Muscle of leg (tissue), 11 donors: ENCODE measurements around the gene HSPA14. TPM values are rescaled to one million over a fixed set of nuclear protein-coding genes. Genes with fewer than 3 reads are reported as not detected.
A peak's percentile ranks its signal among the peaks of the same experiment; 100 is the strongest.
"Not testable (repeated sequence)": the region's sequence is repeated elsewhere in the genome, so short reads cannot be mapped to it uniquely, and the experiment has no call there.

Source experiments
- DNase-seq: peaks from one replicate; pipeline ENCODE4 v3.0.0; 2013
- H3K27ac ChIP-seq: one replicate; pipeline ENCODE4 v1.5.1; 2013; ENCODE audit warnings: mild to moderate bottlenecking, low read length, control low read depth
- H3K27me3 ChIP-seq: one replicate; pipeline ENCODE4 v1.6.1; 2013; ENCODE audit warnings: low read length; ENCODE audit not compliant: control insufficient read depth, insufficient read depth
- H3K36me3 ChIP-seq: one replicate; pipeline ENCODE4 v1.6.1; 2013; ENCODE audit warnings: low read length; ENCODE audit not compliant: control insufficient read depth, insufficient read depth
- H3K4me1 ChIP-seq: one replicate; pipeline ENCODE4 v1.6.1; 2013; ENCODE audit warnings: low read length; ENCODE audit not compliant: control insufficient read depth, insufficient read depth
- H3K4me3 ChIP-seq: one replicate; pipeline ENCODE4 v1.5.1; 2013; ENCODE audit warnings: low read length, control low read depth
- H3K9me3 ChIP-seq: replicated peaks from 2 replicates; pipeline ENCODE4 v1.6.1; 2013; ENCODE audit warnings: low read depth, low read length; ENCODE audit not compliant: control insufficient read depth
- WGBS: methylation state at CpG from one replicate; pipeline ENCODE4 v1.1.5; 2013; ENCODE audit warnings: missing lambda C conversion rate; ENCODE audit not compliant: insufficient coverage; 5-methylcytosine and 5-hydroxymethylcytosine counted together
- polyA plus RNA-seq, 8 donors: library from polyadenylated mRNA; unstranded; fragments of 120-200 nt; gene quantifications; one replicate each; pipeline versions ENCODE4 v1.2.1 to v1.2.3, GENCODE V29; 2013; ENCODE audit warnings: inconsistent platforms in 1 of 8, low replicate concordance in 1 of 8; ENCODE audit not compliant: insufficient read length in 8 of 8, insufficient read depth in 1 of 8
- total RNA-seq: library from RNA; stranded (reverse); fragments of 120-200 nt; gene quantifications from one replicate; pipeline ENCODE4 v1.2.4, GENCODE V29; 2013

Gene HSPA14
- total and polyA plus RNA-seq, 9 donors = 11.1 to 15.3 (median 13.5) TPM

DNA sequence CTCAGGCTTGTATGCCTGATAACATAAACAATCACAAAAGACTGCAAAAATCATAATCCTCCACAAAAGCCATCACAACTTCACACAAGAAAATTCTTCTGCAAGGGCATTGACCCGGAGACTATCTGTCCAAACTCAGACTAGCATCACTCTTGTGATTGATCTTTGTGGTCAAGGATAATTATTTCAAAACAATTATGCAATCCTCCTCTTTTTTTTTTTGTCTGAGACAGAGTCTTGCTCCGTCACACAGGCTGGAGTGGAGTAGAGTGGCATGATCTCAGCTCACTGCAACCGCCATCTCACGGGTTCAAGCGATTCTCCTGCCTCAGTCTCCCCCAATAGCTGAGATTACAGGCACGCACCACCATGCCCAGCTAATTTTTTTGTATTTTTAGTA lies 22.4 kb upstream of the HSPA14 start:
- no peaks in the 10 kb centered on the region for H3K36me3 ChIP-seq
- H3K27ac ChIP-seq = no peak overlapping the region
- no CpG with 5 or more reads among the region's 6 CpGs for WGBS
- H3K27me3 ChIP-seq = peaks cover 2% of the 10 kb centered on the region
- H3K9me3 ChIP-seq = no peaks in the 10 kb centered on the region
- DNase-seq = no peak
- no peaks in the 10 kb centered on the region for H3K4me1 ChIP-seq
- no peak overlapping the region for H3K4me3 ChIP-seq

- not testable (repeated sequence) for H3K27me3 ChIP-seq, DNase-seq, H3K27ac ChIP-seq, H3K4me3 ChIP-seq, H3K4me1 ChIP-seq, H3K9me3 ChIP-seq, H3K36me3 ChIP-seq
- WGBS = no CpG with 5 or more reads among the region's 7 CpGs
These were observed 21.4 kb upstream of the HSPA14 start for GRCh38 chr10:14816717-14817116.

DNA sequence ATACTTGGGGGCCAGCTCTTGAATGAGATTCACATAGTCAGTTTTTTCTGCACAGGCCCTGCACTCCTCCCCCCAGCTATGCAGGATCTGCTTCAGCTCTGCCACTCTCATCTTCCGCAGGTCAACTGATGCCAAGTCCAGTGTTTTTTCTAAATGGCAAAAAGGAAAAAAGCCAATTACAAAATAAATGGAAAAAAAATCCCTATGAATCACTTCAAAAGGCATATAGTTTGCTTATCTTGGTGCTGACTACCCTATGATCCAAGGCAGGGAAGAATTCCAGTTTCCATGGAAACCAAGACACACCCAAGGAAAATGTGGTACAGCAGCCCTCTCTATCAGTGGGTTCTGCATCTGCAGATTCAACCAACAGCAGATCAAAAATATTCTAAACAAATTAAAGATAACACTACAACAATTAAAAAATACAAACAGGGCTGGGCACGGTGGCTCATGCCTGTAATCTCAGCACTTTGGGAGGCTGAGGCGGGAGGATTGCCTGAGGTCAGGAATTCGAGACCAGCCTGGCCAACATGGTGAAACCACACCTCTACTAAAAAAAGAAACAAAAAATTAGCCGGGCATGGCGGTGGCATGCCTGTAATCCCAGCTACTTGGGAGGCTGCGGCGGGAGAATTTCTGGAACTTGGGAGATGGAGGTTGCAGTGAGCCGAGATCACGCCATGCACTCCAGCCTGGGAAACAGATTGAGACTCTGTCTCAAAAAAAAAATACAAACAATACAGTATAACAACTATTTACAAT lies 17.9 kb upstream of the HSPA14 start:
- peak; percentile 29 for DNase-seq
- Histone ChIP-seq H3K27me3 (no peaks in the 10 kb centered on the region), H3K4me1 (no peaks in the 10 kb centered on the region), H3K36me3 (no peaks in the 10 kb centered on the region), H3K27ac (no peak overlapping the region), H3K9me3 (no peaks in the 10 kb centered on the region), H3K4me3 (no peak overlapping the region)
- WGBS = no CpG with 5 or more reads among the region's 10 CpGs

DNA sequence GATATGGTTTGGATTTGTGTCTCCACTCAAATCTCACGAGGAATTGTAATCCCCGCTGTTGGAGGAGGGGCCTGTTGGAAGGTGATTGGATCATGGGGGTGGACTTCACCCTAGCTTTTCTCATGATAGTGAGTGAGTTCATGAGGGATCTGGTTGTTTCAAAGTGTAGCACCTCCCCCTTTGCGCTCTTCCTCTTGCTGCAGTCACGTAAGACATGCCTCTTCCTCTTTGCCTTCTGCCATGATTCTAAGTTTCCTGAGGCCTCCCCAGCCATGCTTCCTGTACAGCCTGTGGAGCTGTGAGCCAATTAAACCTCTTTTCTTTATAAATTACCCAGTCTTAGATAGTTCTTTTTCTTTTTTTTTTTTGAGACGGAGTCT lies 17.3 kb upstream of the HSPA14 start:
- Histone ChIP-seq H3K27ac (no peak overlapping the region), H3K36me3 (no peaks in the 10 kb centered on the region), H3K4me1 (no peaks in the 10 kb centered on the region), H3K4me3 (no peak overlapping the region), H3K9me3 (no peaks in the 10 kb centered on the region), H3K27me3 (no peaks in the 10 kb centered on the region)
- 65% methylated on average over 2 of the region's 5 CpGs for WGBS
- no peak for DNase-seq

DNA sequence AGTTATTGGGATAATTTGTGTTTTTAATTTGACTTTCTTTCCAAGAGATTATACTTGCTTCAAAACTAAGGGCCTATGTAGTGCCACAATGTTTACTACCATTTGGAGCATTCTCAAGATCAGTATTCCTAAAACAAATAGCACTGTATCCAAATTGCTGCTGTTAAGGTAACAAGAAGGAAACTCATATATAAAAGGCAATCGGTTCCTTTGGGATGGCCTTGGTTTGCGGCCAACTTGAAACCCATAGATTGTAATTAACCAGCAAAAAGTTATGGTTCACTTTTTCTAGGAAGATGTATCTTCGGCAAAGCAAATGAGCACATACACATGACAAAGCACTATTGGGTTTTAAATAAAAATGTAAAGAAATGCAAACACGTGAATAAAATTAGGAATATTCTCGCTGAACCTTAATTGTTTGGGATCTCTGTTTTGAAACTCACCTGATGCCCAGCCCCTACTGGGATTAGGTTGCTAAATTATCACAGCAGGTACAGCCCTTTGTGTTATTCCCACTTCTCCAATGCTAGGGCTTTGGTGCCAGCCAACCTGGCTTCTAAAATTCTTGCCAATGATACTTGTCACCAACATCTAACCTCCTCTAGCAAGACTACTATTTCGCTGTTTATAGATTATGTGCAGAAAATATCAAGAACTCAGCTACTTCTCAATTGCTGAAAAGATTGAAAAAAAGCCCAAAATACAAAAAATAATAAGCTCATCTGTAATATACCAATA lies 16.3 kb upstream of the HSPA14 start:
- WGBS = 74% methylated on average over 2 of the region's 6 CpGs
- no peaks in the 10 kb centered on the region for H3K27me3 ChIP-seq
- no peak overlapping the region for H3K4me3 ChIP-seq
- no peak overlapping the region for H3K27ac ChIP-seq
- no peaks in the 10 kb centered on the region for H3K9me3 ChIP-seq
- H3K4me1 ChIP-seq = no peaks in the 10 kb centered on the region
- no peaks in the 10 kb centered on the region for H3K36me3 ChIP-seq
- DNase-seq = no peak

- H3K27ac ChIP-seq = no peak overlapping the region
- no peaks in the 10 kb centered on the region for H3K36me3 ChIP-seq
- WGBS = 100% methylated on average over 1 of the region's 3 CpGs
- H3K9me3 ChIP-seq = no peaks in the 10 kb centered on the region
- no peaks in the 10 kb centered on the region for H3K4me1 ChIP-seq
- DNase-seq = peak; percentile 50
- no peak overlapping the region for H3K4me3 ChIP-seq
- H3K27me3 ChIP-seq = no peaks in the 10 kb centered on the region
These were observed 15.0 kb upstream of the HSPA14 start for GRCh38 chr10:14822879-14823755.

- no peak overlapping the region for H3K4me3 ChIP-seq
- no peaks in the 10 kb centered on the region for H3K9me3 ChIP-seq
- no peak overlapping the region for H3K27ac ChIP-seq
- H3K27me3 ChIP-seq = no peaks in the 10 kb centered on the region
- no peaks in the 10 kb centered on the region for H3K4me1 ChIP-seq
- no peak for DNase-seq
- H3K36me3 ChIP-seq = no peaks in the 10 kb centered on the region
- WGBS = 85% methylated on average over 2 of the region's 3 CpGs
These were observed 14.1 kb upstream of the HSPA14 start for GRCh38 chr10:14823966-14824365.

DNA sequence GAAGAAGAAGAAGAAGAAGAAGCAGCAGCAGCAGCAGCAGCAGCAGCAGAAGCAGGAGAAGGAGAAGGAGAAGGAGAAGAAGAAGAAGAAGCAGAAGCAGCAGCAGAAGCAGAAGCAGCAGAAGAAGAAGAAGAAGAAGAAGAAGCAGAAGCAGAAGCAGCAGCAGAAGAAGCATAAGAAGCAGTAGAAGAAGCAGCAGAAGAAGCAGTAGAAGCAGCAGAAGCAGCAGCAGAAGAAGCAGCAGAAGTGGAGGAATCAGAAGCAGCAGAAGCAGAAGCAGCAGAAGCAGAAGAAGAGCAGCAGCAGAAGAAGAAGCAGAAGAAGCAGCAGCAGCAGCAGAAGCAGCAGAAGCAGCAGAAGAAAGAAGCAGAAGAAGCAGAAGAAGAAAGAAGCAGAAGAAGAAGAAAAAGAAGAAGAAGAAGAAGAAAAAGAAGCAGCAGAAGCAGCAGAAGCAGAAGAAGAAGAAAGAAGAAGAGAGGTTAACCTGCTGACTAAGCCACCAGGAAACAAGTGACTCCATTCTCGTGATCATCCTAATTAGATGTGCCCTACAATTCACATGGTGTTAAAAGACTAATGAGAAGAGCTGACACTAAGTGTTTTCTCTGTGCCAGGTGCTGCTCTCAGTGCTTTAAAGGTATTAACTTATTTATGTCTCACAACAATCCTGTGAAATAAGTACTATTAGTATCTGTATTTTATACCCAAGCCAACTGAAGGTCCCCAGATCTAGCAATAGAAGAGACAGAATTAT lies 11.9 kb upstream of the HSPA14 start:
- no CpG with 5 or more reads among the region's 1 CpG for WGBS
- Histone ChIP-seq H3K36me3 (no peaks in the 10 kb centered on the region), H3K27me3 (no peaks in the 10 kb centered on the region), H3K4me3 (no peak overlapping the region), H3K9me3 (no peaks in the 10 kb centered on the region), H3K4me1 (no peaks in the 10 kb centered on the region), H3K27ac (no peak overlapping the region)
- DNase-seq = no peak

- peaks cover 10% of the 10 kb centered on the region for H3K4me1 ChIP-seq
These were observed 5.0 kb upstream of the HSPA14 start for GRCh38 chr10:14833106-14833505.

More at GRCh38 chr10:14833106-14833505, 5.0 kb upstream of the HSPA14 start:
- peaks cover 4% of the 10 kb centered on the region for H3K36me3 ChIP-seq
- no peak overlapping the region for H3K27ac ChIP-seq
- H3K4me3 ChIP-seq = no peak overlapping the region
- DNase-seq = no peak
- 84% methylated on average over 3 of the region's 3 CpGs for WGBS
- H3K9me3 ChIP-seq = no peaks in the 10 kb centered on the region
- no peaks in the 10 kb centered on the region for H3K27me3 ChIP-seq
